NB4 (cell line): ENCODE results near the gene STN1.

Experiments
- CTCF ChIP-seq: IDR thresholded peaks from one replicate; pipeline ENCODE4 v1.5.1; 2012; ENCODE audit warnings: low read depth, low read length
- MAX ChIP-seq: IDR thresholded peaks from 2 replicates; pipeline ENCODE4 v1.6.1; 2011; ENCODE audit warnings: low read depth, low read length
- POLR2A ChIP-seq: IDR thresholded peaks from 2 replicates; pipeline ENCODE4 v1.6.1; 2011; ENCODE audit warnings: mild to moderate bottlenecking; ENCODE audit not compliant: insufficient read length; ENCODE audit errors: extremely low read depth

GRCh38 chr10:103949728-103950127 is 31.7 kb upstream of the STN1 start:
- TF ChIP-seq CTCF (no peak), POLR2A (no peak), MAX (no peak)
